PFSK-1 (cell line): ENCODE results near the gene TMEM266.

Experiments used
- FOXP2 ChIP-seq: optimal IDR thresholded peaks from 2 replicates; pipeline ENCODE3; 2011; ENCODE audit warnings: borderline replicate concordance, control low read depth, inconsistent platforms; ENCODE audit not compliant: insufficient read depth; ENCODE audit errors: extremely low read length, extremely low read depth
- POLR2AphosphoS5 ChIP-seq: IDR thresholded peaks from 2 replicates; pipeline ENCODE4 v1.6.1; 2012; ENCODE audit warnings: low read depth, mild to moderate bottlenecking, control low read depth, low read length, moderate library complexity
- REST ChIP-seq, 2 experiments: IDR thresholded peaks; 2 replicates each; pipeline versions ENCODE4 v1.6.1 to v1.8.0; 2011 to 2012; ENCODE audit warnings: low read depth in 2 of 2, low read length in 2 of 2, control low read depth in 1 of 2, inconsistent platforms in 1 of 2, mild to moderate bottlenecking in 1 of 2, moderate library complexity in 1 of 2; ENCODE audit not compliant: insufficient read depth in 1 of 2
- SIN3A ChIP-seq: IDR thresholded peaks from 2 replicates; pipeline ENCODE4 v1.6.1; 2012; ENCODE audit warnings: mild to moderate bottlenecking, low read length, moderate library complexity, borderline replicate concordance; ENCODE audit not compliant: insufficient read depth
- TAF1 ChIP-seq: IDR thresholded peaks from 2 replicates; pipeline ENCODE4 v1.6.1; 2012; ENCODE audit warnings: low read length, control low read depth, borderline replicate concordance; ENCODE audit not compliant: insufficient read depth

TMEM266 gene

GRCh38 chr15:76221085-76221767 is 161.4 kb downstream of the TMEM266 start:
- TF ChIP-seq REST (IDR thresholded peaks at IDR 0.05; ENCODE audit: insufficient read depth in 1 of 2, low read depth in 2 of 2, low read length in 2 of 2), result no peak
- TF ChIP-seq FOXP2, result no peak
- TF ChIP-seq TAF1, result no peak
- no peak for TF ChIP-seq POLR2AphosphoS5
- no peak for TF ChIP-seq SIN3A

GRCh38 chr15:76222159-76222558 is 162.4 kb downstream of the TMEM266 start:
- no peak for TF ChIP-seq SIN3A
- no peak for TF ChIP-seq REST (IDR thresholded peaks at IDR 0.05; ENCODE audit: insufficient read depth in 1 of 2, low read depth in 2 of 2, low read length in 2 of 2)
- no peak for TF ChIP-seq TAF1
- no peak for TF ChIP-seq POLR2AphosphoS5
- no peak for TF ChIP-seq FOXP2

- TF ChIP-seq POLR2AphosphoS5 (no peak), REST (IDR thresholded peaks at IDR 0.05; ENCODE audit: insufficient read depth in 1 of 2, low read depth in 2 of 2, low read length in 2 of 2) (no peak), TAF1 (no peak), FOXP2 (no peak), SIN3A (no peak)
Measured at GRCh38 chr15:76223521-76223920, 163.7 kb downstream of the TMEM266 start.

GRCh38 chr15:76229266-76229665 is 169.5 kb downstream of the TMEM266 start:
- TF ChIP-seq FOXP2, result no peak
- no peak for TF ChIP-seq REST (IDR thresholded peaks at IDR 0.05; ENCODE audit: insufficient read depth in 1 of 2, low read depth in 2 of 2, low read length in 2 of 2)
- TF ChIP-seq POLR2AphosphoS5, result no peak
- TF ChIP-seq SIN3A, result no peak
- no peak for TF ChIP-seq TAF1

- TF ChIP-seq POLR2AphosphoS5 (no peak), SIN3A (no peak), TAF1 (no peak), REST (IDR thresholded peaks at IDR 0.05; ENCODE audit: insufficient read depth in 1 of 2, low read depth in 2 of 2, low read length in 2 of 2) (no peak), FOXP2 (no peak)
Measured at GRCh38 chr15:76233921-76234320, 174.1 kb downstream of the TMEM266 start.
